ENCODE measurements around the gene TRANK1. TPM values are rescaled to one million over a fixed set of nuclear protein-coding genes. Genes with fewer than 3 reads are reported as not detected.

The TRANK1 gene
- total RNA-seq, 2 donors from 2014 or later, result 21.3 to 50.7 TPM

GRCh38 chr3:36812240-36812639, 132.6 kb downstream of the TRANK1 start:
- DNase-seq, result no peak
- H3K4me3 ChIP-seq, result no peak overlapping the region
- no peaks in the 10 kb centered on the region for H3K4me1 ChIP-seq
- H3K9me3 ChIP-seq, result no peaks in the 10 kb centered on the region
- no peaks in the 10 kb centered on the region for H3K36me3 ChIP-seq
- intact Hi-C loops (cut with DNase I), result no loop called here
- no peak overlapping the region for H3K9ac ChIP-seq (ENCODE audit: low read depth in 2 of 2, low read length in 2 of 2)
- no peaks in the 10 kb centered on the region for H3K27me3 ChIP-seq
- H3K27ac ChIP-seq, result no peak overlapping the region
- TF ChIP-seq CTCF (IDR thresholded peaks at IDR 0.05), result no peak

- intact Hi-C loops (cut with DNase I), result no loop called here
- Histone ChIP-seq H3K4me3 (no peak overlapping the region), H3K9me3 (no peaks in the 10 kb centered on the region), H3K9ac (ENCODE audit: low read depth in 2 of 2, low read length in 2 of 2) (no peak overlapping the region), H3K36me3 (no peaks in the 10 kb centered on the region), H3K27ac (no peak overlapping the region), H3K4me1 (no peaks in the 10 kb centered on the region), H3K27me3 (no peaks in the 10 kb centered on the region)
- TF ChIP-seq CTCF (IDR thresholded peaks at IDR 0.05), result no peak
- DNase-seq, result no peak
Observed at GRCh38 chr3:36811768-36812167, 133.1 kb downstream of the TRANK1 start.

GRCh38 chr3:36804295-36805055, 140.4 kb downstream of the TRANK1 start:
- H3K4me1 ChIP-seq, result no peaks in the 10 kb centered on the region
- H3K9me3 ChIP-seq, result no peaks in the 10 kb centered on the region
- no peaks in the 10 kb centered on the region for H3K36me3 ChIP-seq
- intact Hi-C loops (cut with DNase I), result no loop called here
- H3K9ac ChIP-seq (ENCODE audit: low read depth in 2 of 2, low read length in 2 of 2), result no peak overlapping the region
- no peak overlapping the region for H3K27ac ChIP-seq
- TF ChIP-seq CTCF (IDR thresholded peaks at IDR 0.05), result no peak
- no peak overlapping the region for H3K4me3 ChIP-seq
- H3K27me3 ChIP-seq, result no peaks in the 10 kb centered on the region
- DNase-seq, result no peak

GRCh38 chr3:36803091-36803791, 141.6 kb downstream of the TRANK1 start:
- Histone ChIP-seq H3K36me3 (no peaks in the 10 kb centered on the region), H3K27me3 (no peaks in the 10 kb centered on the region), H3K4me1 (no peaks in the 10 kb centered on the region), H3K9ac (ENCODE audit: low read depth in 2 of 2, low read length in 2 of 2) (no peak overlapping the region), H3K27ac (no peak overlapping the region), H3K9me3 (no peaks in the 10 kb centered on the region), H3K4me3 (no peak overlapping the region)
- no peak for TF ChIP-seq CTCF (IDR thresholded peaks at IDR 0.05)
- DNase-seq, result no peak
- intact Hi-C loops (cut with DNase I), result no loop called here

GRCh38 chr3:36800533-36801116, 144.2 kb downstream of the TRANK1 start:
- no peak overlapping the region for H3K27ac ChIP-seq
- no peak for TF ChIP-seq CTCF (IDR thresholded peaks at IDR 0.05)
- no peaks in the 10 kb centered on the region for H3K9me3 ChIP-seq
- intact Hi-C loops (cut with DNase I), result no loop called here
- H3K4me1 ChIP-seq, result no peaks in the 10 kb centered on the region
- H3K9ac ChIP-seq (ENCODE audit: low read depth in 2 of 2, low read length in 2 of 2), result no peak overlapping the region
- H3K36me3 ChIP-seq, result no peaks in the 10 kb centered on the region
- no peak overlapping the region for H3K4me3 ChIP-seq
- no peaks in the 10 kb centered on the region for H3K27me3 ChIP-seq
- DNase-seq, result no peak
